Ascending aorta (tissue), 2 donors: ENCODE data around the gene KIRREL1. TPM values are rescaled to one million over a fixed set of nuclear protein-coding genes. Genes with fewer than 3 reads are reported as not detected.

Experiments used
- DNase-seq, 2 donors: peaks; one replicate each; pipeline ENCODE4 v3.0.0-alpha.2; 2019; ENCODE audit warnings: low spot score in 2 of 2
- H3K27ac ChIP-seq, 2 donors: fragments of 200-600 bp; sonication (generic); one replicate each; pipeline ENCODE4 v1.5.1; 2016 to 2017; ENCODE audit warnings: mild to moderate bottlenecking in 1 of 2
- H3K27me3 ChIP-seq: fragments of 200-600 bp; sonication (generic); one replicate; pipeline ENCODE4 v1.5.1; 2017
- H3K36me3 ChIP-seq, 2 donors: fragments of 200-600 bp; sonication (generic); one replicate each; pipeline ENCODE4 v1.5.1; 2016
- H3K4me1 ChIP-seq, 2 donors: fragments of 200-600 bp; sonication (generic); one replicate each; pipeline ENCODE4 v1.5.1; 2016 to 2017; ENCODE audit warnings: mild to moderate bottlenecking in 1 of 2
- H3K4me3 ChIP-seq, 2 donors: fragments of 200-600 bp; sonication (generic); one replicate each; pipeline ENCODE4 v1.5.1; 2016 to 2017; ENCODE audit warnings: mild to moderate bottlenecking in 1 of 2
- H3K9me3 ChIP-seq, 2 donors: fragments of 200-600 bp; sonication (generic); one replicate each; pipeline ENCODE4 v1.5.1; 2016
- CTCF ChIP-seq, 3 experiments: fragments of 200-600 bp in 2 of 3; fragments of 450-650 bp in 1 of 3; sonication (generic) in 2 of 3; IDR thresholded peaks; one replicate each; pipeline ENCODE4 v1.5.1; 2016 to 2019; ENCODE audit warnings: antibody characterized with exemption in 3 of 3, mild to moderate bottlenecking in 1 of 3, moderate library complexity in 1 of 3
- intact Hi-C: fragments of 100-400 bp; cut with DNase I; formaldehyde crosslinking; loops from one replicate; pipeline ENCODE4 v1.15.1; 2023
- total RNA-seq: library from RNA; depleted of rRNA; stranded (reverse); fragments of >200 nt; gene quantifications from one replicate; pipeline ENCODE4 v1.1.0, GENCODE V29; 2016

KIRREL1 gene
- total RNA-seq, 1 donor from 2014 or later = 114 TPM

GRCh38 chr1:157984469-157984868 is 9.0 kb upstream of the KIRREL1 start:
- Histone ChIP-seq H3K9me3 (no peaks in the 10 kb centered on the region), H3K36me3 (no peaks in the 10 kb centered on the region), H3K4me3 (no peak overlapping the region), H3K4me1 (no peaks in the 10 kb centered on the region), H3K27me3 (no peaks in the 10 kb centered on the region), H3K27ac (no peak overlapping the region)
- intact Hi-C loops = no loop called here
- no peak for DNase-seq
- no peak for TF ChIP-seq CTCF (IDR thresholded peaks at IDR 0.05)

GRCh38 chr1:157985473-157985872 is 8.0 kb upstream of the KIRREL1 start:
- no peaks in the 10 kb centered on the region for H3K9me3 ChIP-seq
- no peak for DNase-seq
- no peaks in the 10 kb centered on the region for H3K36me3 ChIP-seq
- no peaks in the 10 kb centered on the region for H3K27me3 ChIP-seq
- no peak for TF ChIP-seq CTCF (IDR thresholded peaks at IDR 0.05)
- intact Hi-C loops = no loop called here
- no peaks in the 10 kb centered on the region for H3K4me1 ChIP-seq
- no peak overlapping the region for H3K27ac ChIP-seq
- H3K4me3 ChIP-seq = no peak overlapping the region

- intact Hi-C loops = no loop called here
- TF ChIP-seq CTCF (IDR thresholded peaks at IDR 0.05) = no peak
- DNase-seq = no peak
These were observed 5.4 kb upstream of the KIRREL1 start for GRCh38 chr1:157988002-157988401.

GRCh38 chr1:157992031-157992832 is 1.2 kb upstream of the KIRREL1 start:
- peak; percentile 84 to 97 (median 94) for TF ChIP-seq CTCF (IDR thresholded peaks at IDR 0.05)
- Histone ChIP-seq H3K4me3 (peak overlapping the region in 1 of 2 donors; percentile 94), H3K9me3 (no peaks in the 10 kb centered on the region), H3K27ac (peak overlapping the region; percentile 97), H3K27me3 (no peaks in the 10 kb centered on the region), H3K36me3 (no peaks in the 10 kb centered on the region), H3K4me1 (peaks cover 5 to 30% of the 10 kb centered on the region in 2 donors)
- intact Hi-C loops = loop anchor here (1.0 to 2.0 kb wide), 4 partner anchors 23 to 133 kb away; no protein-coding TSS in a partner anchor
- peak in 1 of 2 donors; percentile 89 for DNase-seq

More at GRCh38 chr1:157988002-157988401, 5.4 kb upstream of the KIRREL1 start:
- H3K27ac ChIP-seq = no peak overlapping the region
- no peak overlapping the region for H3K4me3 ChIP-seq
- H3K27me3 ChIP-seq = no peaks in the 10 kb centered on the region
- H3K9me3 ChIP-seq = no peaks in the 10 kb centered on the region
- H3K4me1 ChIP-seq = peaks cover 5 to 12% of the 10 kb centered on the region in 2 donors
- no peaks in the 10 kb centered on the region for H3K36me3 ChIP-seq

- peak overlapping the region; percentile 87 to 94 for H3K4me3 ChIP-seq
- H3K27ac ChIP-seq = peak overlapping the region; percentile 97
- no peaks in the 10 kb centered on the region for H3K36me3 ChIP-seq
- intact Hi-C loops = loop anchor here (1.0 to 2.0 kb wide), 5 partner anchors 19 to 132 kb away; no protein-coding TSS in a partner anchor
- no peaks in the 10 kb centered on the region for H3K9me3 ChIP-seq
- TF ChIP-seq CTCF (IDR thresholded peaks at IDR 0.05) = no peak
- DNase-seq = no peak
- peaks cover 5 to 34% of the 10 kb centered on the region in 2 donors for H3K4me1 ChIP-seq
- no peaks in the 10 kb centered on the region for H3K27me3 ChIP-seq
These were observed 655 bp upstream of the KIRREL1 start for GRCh38 chr1:157992833-157993146.
